ENCODE measurements around the gene FAM171A2. TPM values are rescaled to one million over a fixed set of nuclear protein-coding genes. Genes with fewer than 3 reads are reported as not detected.

Gene FAM171A2
- total and polyA plus RNA-seq, 2 donors (not counting 1 experiment from before 2014, with no cell fraction given): 1.7 to 5.0 TPM

DNA sequence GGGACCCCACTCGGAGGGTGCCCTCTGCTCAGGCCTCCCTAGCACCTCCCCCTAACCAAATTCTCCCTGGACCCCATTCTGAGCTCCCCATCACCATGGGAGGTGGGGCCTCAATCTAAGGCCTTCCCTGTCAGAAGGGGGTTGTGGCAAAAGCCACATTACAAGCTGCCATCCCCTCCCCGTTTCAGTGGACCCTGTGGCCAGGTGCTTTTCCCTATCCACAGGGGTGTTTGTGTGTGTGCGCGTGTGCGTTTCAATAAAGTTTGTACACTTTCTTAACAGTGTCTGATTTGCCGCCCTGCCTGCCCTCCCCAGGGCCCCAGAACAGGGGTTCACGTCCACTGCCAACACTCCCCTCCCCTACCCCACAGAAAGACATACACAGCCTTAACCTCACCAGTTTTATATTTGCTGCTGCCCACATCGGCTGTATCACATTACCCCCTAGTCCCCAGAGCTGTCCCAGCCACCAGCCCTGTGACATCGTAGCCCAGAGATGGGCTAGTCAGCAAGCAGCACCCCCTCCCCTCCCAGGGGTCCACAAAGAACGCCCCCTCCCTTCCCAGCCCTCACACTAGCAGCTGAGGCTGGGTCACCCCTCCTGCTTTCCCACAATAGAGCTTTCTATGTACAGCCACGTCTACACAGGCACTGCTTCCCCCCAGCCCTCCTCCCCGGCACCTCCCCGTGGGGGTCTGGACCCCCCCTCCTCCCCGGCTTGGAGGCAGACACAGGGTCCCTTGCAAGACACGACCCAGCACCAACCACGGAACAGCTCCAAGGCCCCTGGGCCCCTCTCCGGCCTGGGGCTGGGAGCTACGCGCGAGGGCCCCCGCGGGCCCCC, 10.6 kb downstream of the FAM171A2 start:
- H3K36me3 ChIP-seq (ENCODE audit: control insufficient read depth, insufficient read depth, low read length): peaks cover 18% of the 10 kb centered on the region
- peak overlapping the region; percentile 7 for H3K9ac ChIP-seq (ENCODE audit: insufficient read depth, low read length)
- TF ChIP-seq, protein P1, sequence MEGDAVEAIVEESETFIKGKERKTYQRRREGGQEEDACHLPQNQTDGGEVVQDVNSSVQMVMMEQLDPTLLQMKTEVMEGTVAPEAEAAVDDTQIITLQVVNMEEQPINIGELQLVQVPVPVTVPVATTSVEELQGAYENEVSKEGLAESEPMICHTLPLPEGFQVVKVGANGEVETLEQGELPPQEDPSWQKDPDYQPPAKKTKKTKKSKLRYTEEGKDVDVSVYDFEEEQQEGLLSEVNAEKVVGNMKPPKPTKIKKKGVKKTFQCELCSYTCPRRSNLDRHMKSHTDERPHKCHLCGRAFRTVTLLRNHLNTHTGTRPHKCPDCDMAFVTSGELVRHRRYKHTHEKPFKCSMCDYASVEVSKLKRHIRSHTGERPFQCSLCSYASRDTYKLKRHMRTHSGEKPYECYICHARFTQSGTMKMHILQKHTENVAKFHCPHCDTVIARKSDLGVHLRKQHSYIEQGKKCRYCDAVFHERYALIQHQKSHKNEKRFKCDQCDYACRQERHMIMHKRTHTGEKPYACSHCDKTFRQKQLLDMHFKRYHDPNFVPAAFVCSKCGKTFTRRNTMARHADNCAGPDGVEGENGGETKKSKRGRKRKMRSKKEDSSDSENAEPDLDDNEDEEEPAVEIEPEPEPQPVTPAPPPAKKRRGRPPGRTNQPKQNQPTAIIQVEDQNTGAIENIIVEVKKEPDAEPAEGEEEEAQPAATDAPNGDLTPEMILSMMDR (conservative IDR thresholded peaks at IDR 0.05 in 1 of 2, IDR thresholded peaks at IDR 0.05 in 1 of 2; ENCODE audit: low read depth in 1 of 2, low read length in 2 of 2): no peak
- TF ChIP-seq EZH2 (IDR thresholded peaks at IDR 0.05; ENCODE audit: low read length, missing control alignments): no peak
- no peak overlapping the region for H2AFZ ChIP-seq (ENCODE audit: low read length)
- no peaks in the 10 kb centered on the region for H4K20me1 ChIP-seq (ENCODE audit: control insufficient read depth, extremely low read depth, insufficient read depth, low read length)
- H3K4me2 ChIP-seq (ENCODE audit: extremely low read depth, insufficient read depth, low read length): no peak overlapping the region
- H3K27me3 ChIP-seq (ENCODE audit: control insufficient read depth, insufficient read depth, low read length): no peaks in the 10 kb centered on the region
- no peaks in the 10 kb centered on the region for H3K9me3 ChIP-seq (ENCODE audit: control insufficient read depth, insufficient read depth, low read depth, low read length)
- DNase-seq (ENCODE audit: low read depth in 2 of 2): no peak
- H3K4me3 ChIP-seq (replicated peaks in 1 of 4; ENCODE audit: control extremely low read depth in 1 of 4, insufficient read depth in 1 of 4, low read depth in 3 of 4, low read length in 4 of 4): no peak overlapping the region
- no peaks in the 10 kb centered on the region for H3K4me1 ChIP-seq (ENCODE audit: control insufficient read depth, extremely low read depth, insufficient read depth, low read length)
- no peak overlapping the region for H3K27ac ChIP-seq (ENCODE audit: insufficient read depth, low read length)
- H3K79me2 ChIP-seq (ENCODE audit: control insufficient read depth, insufficient read depth, low read length): no peaks in the 10 kb centered on the region

DNA sequence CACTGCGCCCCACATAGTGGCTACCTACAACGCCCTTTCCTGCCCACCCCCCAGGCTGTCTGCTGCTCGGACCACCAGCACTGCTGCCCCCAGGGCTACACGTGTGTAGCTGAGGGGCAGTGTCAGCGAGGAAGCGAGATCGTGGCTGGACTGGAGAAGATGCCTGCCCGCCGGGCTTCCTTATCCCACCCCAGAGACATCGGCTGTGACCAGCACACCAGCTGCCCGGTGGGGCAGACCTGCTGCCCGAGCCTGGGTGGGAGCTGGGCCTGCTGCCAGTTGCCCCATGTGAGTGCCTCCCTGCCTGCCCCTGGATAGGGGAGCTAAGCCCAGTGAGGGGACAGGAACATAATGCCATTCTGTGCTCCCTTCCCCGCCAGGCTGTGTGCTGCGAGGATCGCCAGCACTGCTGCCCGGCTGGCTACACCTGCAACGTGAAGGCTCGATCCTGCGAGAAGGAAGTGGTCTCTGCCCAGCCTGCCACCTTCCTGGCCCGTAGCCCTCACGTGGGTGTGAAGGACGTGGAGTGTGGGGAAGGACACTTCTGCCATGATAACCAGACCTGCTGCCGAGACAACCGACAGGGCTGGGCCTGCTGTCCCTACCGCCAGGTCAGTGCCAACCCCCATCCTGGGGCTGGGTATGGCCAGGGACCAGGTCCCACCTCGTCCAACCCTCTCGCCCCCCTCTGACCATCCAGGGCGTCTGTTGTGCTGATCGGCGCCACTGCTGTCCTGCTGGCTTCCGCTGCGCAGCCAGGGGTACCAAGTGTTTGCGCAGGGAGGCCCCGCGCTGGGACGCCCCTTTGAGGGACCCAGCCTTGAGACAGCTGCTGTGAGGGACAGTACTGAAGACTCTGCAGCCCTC, 11.5 kb downstream of the FAM171A2 start:
- Histone ChIP-seq H3K4me3 (replicated peaks in 1 of 4; ENCODE audit: control extremely low read depth in 1 of 4, insufficient read depth in 1 of 4, low read depth in 3 of 4, low read length in 4 of 4) (no peak overlapping the region), H3K27me3 (ENCODE audit: control insufficient read depth, insufficient read depth, low read length) (no peaks in the 10 kb centered on the region), H3K79me2 (ENCODE audit: control insufficient read depth, insufficient read depth, low read length) (no peaks in the 10 kb centered on the region), H3K4me1 (ENCODE audit: control insufficient read depth, extremely low read depth, insufficient read depth, low read length) (no peaks in the 10 kb centered on the region), H3K27ac (ENCODE audit: insufficient read depth, low read length) (no peak overlapping the region), H3K4me2 (ENCODE audit: extremely low read depth, insufficient read depth, low read length) (no peak overlapping the region), H3K9me3 (ENCODE audit: control insufficient read depth, insufficient read depth, low read depth, low read length) (no peaks in the 10 kb centered on the region), H4K20me1 (ENCODE audit: control insufficient read depth, extremely low read depth, insufficient read depth, low read length) (no peaks in the 10 kb centered on the region), H2AFZ (ENCODE audit: low read length) (no peak overlapping the region), H3K36me3 (ENCODE audit: control insufficient read depth, insufficient read depth, low read length) (peaks cover 18% of the 10 kb centered on the region), H3K9ac (ENCODE audit: insufficient read depth, low read length) (no peak overlapping the region)
- DNase-seq (ENCODE audit: low read depth in 2 of 2): no peak
- TF ChIP-seq EZH2 (IDR thresholded peaks at IDR 0.05; ENCODE audit: low read length, missing control alignments): no peak
- TF ChIP-seq, protein P1 (conservative IDR thresholded peaks at IDR 0.05 in 1 of 2, IDR thresholded peaks at IDR 0.05 in 1 of 2; ENCODE audit: low read depth in 1 of 2, low read length in 2 of 2): no peak

DNA sequence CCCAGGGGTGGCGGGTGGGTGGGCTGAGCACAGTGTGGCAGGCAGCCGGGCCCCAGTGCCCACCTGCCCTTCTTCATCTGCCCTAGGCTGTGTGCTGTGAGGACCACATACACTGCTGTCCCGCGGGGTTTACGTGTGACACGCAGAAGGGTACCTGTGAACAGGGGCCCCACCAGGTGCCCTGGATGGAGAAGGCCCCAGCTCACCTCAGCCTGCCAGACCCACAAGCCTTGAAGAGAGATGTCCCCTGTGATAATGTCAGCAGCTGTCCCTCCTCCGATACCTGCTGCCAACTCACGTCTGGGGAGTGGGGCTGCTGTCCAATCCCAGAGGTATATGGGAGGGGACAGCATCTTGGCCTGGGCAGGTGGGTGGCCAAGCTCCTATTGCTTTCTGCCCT, 12.2 kb downstream of the FAM171A2 start:
- Histone ChIP-seq H3K79me2 (ENCODE audit: control insufficient read depth, insufficient read depth, low read length) (no peaks in the 10 kb centered on the region), H3K9ac (ENCODE audit: insufficient read depth, low read length) (no peak overlapping the region), H3K4me3 (replicated peaks in 1 of 4; ENCODE audit: control extremely low read depth in 1 of 4, insufficient read depth in 1 of 4, low read depth in 3 of 4, low read length in 4 of 4) (no peak overlapping the region), H3K4me2 (ENCODE audit: extremely low read depth, insufficient read depth, low read length) (no peak overlapping the region), H2AFZ (ENCODE audit: low read length) (no peak overlapping the region), H4K20me1 (ENCODE audit: control insufficient read depth, extremely low read depth, insufficient read depth, low read length) (no peaks in the 10 kb centered on the region), H3K4me1 (ENCODE audit: control insufficient read depth, extremely low read depth, insufficient read depth, low read length) (no peaks in the 10 kb centered on the region), H3K27me3 (ENCODE audit: control insufficient read depth, insufficient read depth, low read length) (no peaks in the 10 kb centered on the region), H3K27ac (ENCODE audit: insufficient read depth, low read length) (no peak overlapping the region), H3K9me3 (ENCODE audit: control insufficient read depth, insufficient read depth, low read depth, low read length) (no peaks in the 10 kb centered on the region), H3K36me3 (ENCODE audit: control insufficient read depth, insufficient read depth, low read length) (peaks cover 18% of the 10 kb centered on the region)
- no peak for TF ChIP-seq EZH2 (IDR thresholded peaks at IDR 0.05; ENCODE audit: low read length, missing control alignments)
- TF ChIP-seq, protein P1 (conservative IDR thresholded peaks at IDR 0.05 in 1 of 2, IDR thresholded peaks at IDR 0.05 in 1 of 2; ENCODE audit: low read depth in 1 of 2, low read length in 2 of 2): no peak
- DNase-seq (ENCODE audit: low read depth in 2 of 2): no peak

All from fibroblast of lung (primary cell).